Fibroblast of mammary gland (primary cell): Measurements from ENCODE around the gene TCEAL2.
"Not testable (repeated sequence)": the region's sequence is repeated elsewhere in the genome, so short reads cannot be mapped to it uniquely, and the experiment has no call there.

Experiments
- DNase-seq: peaks from one replicate; pipeline ENCODE4 v3.0.0-alpha.2; 2010; ENCODE audit warnings: low read depth
- H3K4me3 ChIP-seq: 2 replicates; pipeline ENCODE4 v1.5.1; 2011; ENCODE audit warnings: low read depth, mild to moderate bottlenecking, low read length, moderate library complexity; ENCODE audit not compliant: control insufficient read depth
- TF ChIP-seq, protein P1 (sequence below): conservative IDR thresholded peaks from 2 replicates; pipeline ENCODE4 v1.5.1; 2011; ENCODE audit warnings: low read depth, low read length, inconsistent platforms; ENCODE audit not compliant: control insufficient read depth, insufficient read depth

The TCEAL2 gene

GRCh38 chrX:102129473-102129872 lies 4.0 kb downstream of the TCEAL2 start:
- TF ChIP-seq, protein P1, sequence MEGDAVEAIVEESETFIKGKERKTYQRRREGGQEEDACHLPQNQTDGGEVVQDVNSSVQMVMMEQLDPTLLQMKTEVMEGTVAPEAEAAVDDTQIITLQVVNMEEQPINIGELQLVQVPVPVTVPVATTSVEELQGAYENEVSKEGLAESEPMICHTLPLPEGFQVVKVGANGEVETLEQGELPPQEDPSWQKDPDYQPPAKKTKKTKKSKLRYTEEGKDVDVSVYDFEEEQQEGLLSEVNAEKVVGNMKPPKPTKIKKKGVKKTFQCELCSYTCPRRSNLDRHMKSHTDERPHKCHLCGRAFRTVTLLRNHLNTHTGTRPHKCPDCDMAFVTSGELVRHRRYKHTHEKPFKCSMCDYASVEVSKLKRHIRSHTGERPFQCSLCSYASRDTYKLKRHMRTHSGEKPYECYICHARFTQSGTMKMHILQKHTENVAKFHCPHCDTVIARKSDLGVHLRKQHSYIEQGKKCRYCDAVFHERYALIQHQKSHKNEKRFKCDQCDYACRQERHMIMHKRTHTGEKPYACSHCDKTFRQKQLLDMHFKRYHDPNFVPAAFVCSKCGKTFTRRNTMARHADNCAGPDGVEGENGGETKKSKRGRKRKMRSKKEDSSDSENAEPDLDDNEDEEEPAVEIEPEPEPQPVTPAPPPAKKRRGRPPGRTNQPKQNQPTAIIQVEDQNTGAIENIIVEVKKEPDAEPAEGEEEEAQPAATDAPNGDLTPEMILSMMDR: peak; percentile 42
- no peak overlapping the region for H3K4me3 ChIP-seq
- DNase-seq: peak; percentile 7

DNA sequence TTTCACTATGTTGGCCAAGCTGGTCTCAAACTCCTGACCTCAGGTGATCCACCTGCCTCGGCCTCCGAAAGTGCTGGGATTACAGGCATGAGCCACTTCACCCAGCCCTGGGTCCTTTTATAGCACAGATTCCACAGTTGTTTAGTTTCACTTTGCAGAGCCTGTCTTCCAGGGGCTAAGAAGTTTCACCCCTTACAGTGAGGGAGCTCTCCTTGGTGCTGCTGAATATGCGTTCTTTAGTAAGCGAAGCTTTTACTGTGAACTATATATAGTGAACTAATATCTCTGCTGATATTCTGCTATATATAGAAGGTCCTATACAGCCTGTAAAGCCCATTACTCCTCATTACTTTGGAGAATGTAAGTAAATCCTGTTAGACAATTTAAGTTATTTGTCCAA lies 12.6 kb downstream of the TCEAL2 start:
- no peak for DNase-seq
- no peak overlapping the region for H3K4me3 ChIP-seq
- TF ChIP-seq, protein P1: no peak

DNA sequence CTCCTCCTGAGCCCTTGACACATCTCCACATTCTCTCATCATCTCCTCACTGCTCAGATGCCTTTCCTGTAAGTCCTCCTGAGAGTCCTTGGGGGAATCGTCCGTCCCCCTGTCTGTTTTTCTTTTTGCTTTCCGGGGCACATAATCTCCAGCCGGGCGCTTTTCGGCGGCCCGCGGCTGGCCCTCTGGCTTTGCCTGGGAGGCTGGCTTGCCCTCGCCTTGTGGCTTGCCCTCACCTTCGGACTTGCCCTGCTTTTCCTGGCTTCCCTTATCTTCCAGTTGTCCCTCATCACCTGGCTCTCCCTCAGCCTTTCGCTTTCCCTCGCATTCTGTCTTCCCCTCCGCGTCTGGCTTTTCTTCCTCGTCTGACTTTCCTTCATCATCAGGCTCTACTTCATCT lies 15.4 kb downstream of the TCEAL2 start:
- H3K4me3 ChIP-seq, DNase-seq: not testable (repeated sequence)

DNA sequence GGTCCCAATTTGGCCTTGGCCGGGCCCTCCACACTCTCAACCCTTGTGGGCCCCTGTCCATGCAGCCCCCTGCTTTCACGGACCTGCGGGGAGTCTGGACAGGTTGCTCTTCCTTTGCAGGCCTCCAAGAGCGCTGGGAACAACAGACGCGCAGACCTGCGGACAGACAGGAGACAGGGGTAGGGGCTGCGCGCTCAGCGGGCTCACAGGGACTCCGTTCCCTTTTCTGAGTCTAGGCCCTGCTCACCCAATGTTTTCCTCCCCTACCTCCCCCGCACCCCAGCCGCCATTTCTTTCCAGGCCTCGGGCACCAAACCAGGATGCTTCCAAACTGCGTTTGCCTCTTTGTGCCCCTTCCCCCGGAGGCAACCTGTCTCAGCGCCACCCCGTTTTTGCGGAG lies 16.2 kb downstream of the TCEAL2 start:
- not testable (repeated sequence) for H3K4me3 ChIP-seq, DNase-seq

DNA sequence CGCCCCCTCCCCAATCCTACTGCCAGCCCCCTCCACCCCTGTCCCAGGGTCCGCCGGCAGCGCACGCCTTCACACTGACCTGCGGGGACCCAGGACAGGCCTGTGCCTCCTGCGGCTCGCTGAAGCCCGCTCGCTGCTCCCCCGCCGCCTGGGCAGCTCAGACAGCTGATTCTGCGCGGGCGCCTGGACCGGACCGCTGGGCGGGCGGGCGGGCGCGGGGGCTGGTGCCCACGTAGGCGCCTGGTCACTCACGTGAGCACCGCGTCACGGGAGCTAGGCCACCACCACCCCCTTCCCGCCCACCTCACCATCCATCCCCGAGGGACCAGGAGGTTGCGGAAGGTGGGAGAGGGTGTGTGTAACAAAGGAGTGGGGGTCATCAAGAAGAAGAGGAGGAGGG lies 16.8 kb downstream of the TCEAL2 start, which contains the start of gene TCEAL6:
Gene TCEAL6, minus strand, starts transcription at position 208 of the 400 bp plus-strand sequence.
- H3K4me3 ChIP-seq, DNase-seq: not testable (repeated sequence)

- H3K4me3 ChIP-seq: no peak overlapping the region
- DNase-seq: no peak
- TF ChIP-seq, protein P1: no peak
These were observed 28.9 kb downstream of the TCEAL2 start for GRCh38 chrX:102154218-102154860.

GRCh38 chrX:102154900-102155805 lies 29.7 kb downstream of the TCEAL2 start:
- no peak overlapping the region for H3K4me3 ChIP-seq
- DNase-seq: no peak
- TF ChIP-seq, protein P1: no peak

DNA sequence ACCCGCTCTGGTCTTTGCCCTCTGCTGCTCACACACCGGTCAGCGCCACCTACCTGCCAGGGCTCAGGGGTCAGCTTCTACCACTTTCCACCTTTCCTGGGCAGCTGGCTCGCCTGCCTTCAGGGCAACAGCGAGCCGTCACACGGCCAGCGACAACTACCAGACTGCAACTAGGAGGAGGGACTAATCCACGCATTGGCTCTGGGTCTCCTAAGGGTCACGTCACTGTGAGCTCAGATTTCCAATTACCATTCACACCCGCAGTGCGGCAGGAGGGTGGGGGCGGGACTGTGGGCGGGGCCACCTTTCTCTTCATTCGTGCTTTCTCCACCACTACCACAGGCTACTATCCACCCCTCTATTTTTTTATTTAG lies 30.3 kb downstream of the TCEAL2 start, which contains the start of gene BEX5:
Gene BEX5, minus strand, starts transcription at position 172 of the 374 bp plus-strand sequence. CDS start 1,712 bp downstream, outside the sequence.
- TF ChIP-seq, protein P1: no peak
- peak; percentile 5 for DNase-seq
- H3K4me3 ChIP-seq: no peak within 1 kb of the TSS
